HCT116 (cell line): ENCODE results near the gene CDC42EP3. TPM values are rescaled to one million over a fixed set of nuclear protein-coding genes. Genes with fewer than 3 reads are reported as not detected.

Experiments
- ATAC-seq: fragments of 200-7000 bp; cut with Tn5 transposase; 2 replicates; pipeline ENCODE4 v1.9.1; 2020; ENCODE audit warnings: mild to moderate bottlenecking, moderate library complexity
- BruUV-seq: library from RNA; stranded (reverse); fragments of 400-500 nt; replicated peaks from 2 replicates; lab custom pipeline; 2021; lab: Mats Ljungman, UMichigan
- CTCF ChIA-PET: fragments of 300-600 bp; sonication (Branson Sonifier 250); formaldehyde crosslinking; loops from one replicate; lab custom pipeline; 2021; ENCODE audit warnings: antibody characterized with exemption; lab: Charles Lee
- POLR2A ChIA-PET: fragments of 300-600, 350-600 bp; sonication (Branson Sonifier 250); formaldehyde crosslinking; loops from one replicate; lab custom pipeline; 2021; ENCODE audit warnings: antibody characterized with exemption; lab: Charles Lee
- RAD21 ChIA-PET, 2 experiments: fragments of 300-600 bp; sonication (Branson Sonifier 250); formaldehyde crosslinking; loops; one replicate each; lab custom pipeline; 2023; ENCODE audit warnings: low total read pairs in 2 of 2; ENCODE audit not compliant: uncharacterized antibody in 2 of 2, unreplicated experiment in 2 of 2, low non-redundant PET in 1 of 2; lab: Charles Lee
- DNase-seq: peaks from one replicate; pipeline ENCODE4 v3.0.0-alpha.2; 2010; ENCODE audit warnings: low read depth, low spot score
- H2AFZ ChIP-seq: fragments of 200-600 bp; shearing (Covaris generic), sonication (generic); 2 replicates; pipeline ENCODE4 v1.6.1; 2017; ENCODE audit warnings: low read depth, mixed run types, mixed read lengths, antibody characterized with exemption, low read length; ENCODE audit not compliant: poor library complexity, severe bottlenecking
- H3K27ac ChIP-seq: 2 replicates; pipeline ENCODE4 v1.5.1; 2012; ENCODE audit warnings: low read depth, low read length
- H3K27me3 ChIP-seq: fragments of 200-600 bp; sonication (generic); 2 replicates; pipeline ENCODE4 v1.6.1; 2016; ENCODE audit warnings: mixed run types, low read length, mixed read lengths; ENCODE audit not compliant: insufficient read depth
- H3K36me3 ChIP-seq, 2 experiments: fragments of 200-500 bp in 1 of 2; fragments of 200-600 bp in 1 of 2; sonication (Bioruptor generic) in 1 of 2; sonication (generic) in 1 of 2; 2 replicates each; pipeline versions ENCODE4 v1.5.1 to v1.6.1; 2014 to 2016; ENCODE audit warnings: low read length in 2 of 2, inconsistent platforms in 1 of 2, mixed read lengths in 1 of 2, mixed run types in 1 of 2; ENCODE audit not compliant: insufficient read depth in 2 of 2, control insufficient read depth in 1 of 2
- H3K4me1 ChIP-seq, 2 experiments: fragments of 200-600 bp in 1 of 2; sonication (generic) in 1 of 2; 2 replicates each; pipeline versions ENCODE4 v1.5.1 to v1.6.1; 2012 to 2017; ENCODE audit warnings: low read length in 2 of 2, inconsistent platforms in 1 of 2, mild to moderate bottlenecking in 1 of 2, mixed read lengths in 1 of 2, mixed run types in 1 of 2, moderate library complexity in 1 of 2; ENCODE audit not compliant: insufficient read depth in 2 of 2, control insufficient read depth in 1 of 2
- H3K4me2 ChIP-seq: fragments of 200-600 bp; sonication (generic); 2 replicates; pipeline ENCODE4 v1.6.1; 2017; ENCODE audit warnings: mixed run types, low read length, mixed read lengths
- H3K4me3 ChIP-seq, 2 experiments: fragments of 200-600 bp in 1 of 2; sonication (generic) in 1 of 2; replicated peaks in 1 of 2; 2 replicates each; pipeline ENCODE4 v1.5.1; 2011 to 2016; ENCODE audit warnings: low read length in 2 of 2, control low read depth in 1 of 2, low read depth in 1 of 2, mild to moderate bottlenecking in 1 of 2, mixed read lengths in 1 of 2, mixed run types in 1 of 2
- H3K79me2 ChIP-seq: fragments of 200-600 bp; sonication (generic); 2 replicates; pipeline ENCODE4 v1.6.1; 2017; ENCODE audit warnings: mild to moderate bottlenecking, mixed run types, low read length, moderate library complexity, mixed read lengths; ENCODE audit not compliant: insufficient read depth
- H3K9ac ChIP-seq: fragments of 200-600 bp; sonication (generic); 2 replicates; pipeline ENCODE4 v1.6.1; 2016; ENCODE audit warnings: low read length, mixed read lengths
- H3K9me2 ChIP-seq: fragments of 200-600 bp; sonication (generic), shearing (Covaris generic); 2 replicates; pipeline ENCODE4 v1.6.1; 2017; ENCODE audit warnings: mixed run types, mild to moderate bottlenecking, moderate library complexity; ENCODE audit not compliant: insufficient read depth
- H3K9me3 ChIP-seq, 2 experiments: fragments of 200-500 bp in 1 of 2; fragments of 200-600 bp in 1 of 2; sonication (Bioruptor generic) in 1 of 2; sonication (generic) in 1 of 2; 2 replicates each; pipeline ENCODE4 v1.6.1; 2014 to 2017; ENCODE audit warnings: low read length in 2 of 2, mixed read lengths in 2 of 2, inconsistent platforms in 1 of 2, low read depth in 1 of 2, mild to moderate bottlenecking in 1 of 2, mixed run types in 1 of 2, moderate library complexity in 1 of 2; ENCODE audit not compliant: control insufficient read depth in 1 of 2, insufficient read depth in 1 of 2
- H4K20me1 ChIP-seq: fragments of 200-600 bp; sonication (generic), shearing (Covaris generic); 2 replicates; pipeline ENCODE4 v1.6.1; 2017; ENCODE audit warnings: mixed run types, mild to moderate bottlenecking, moderate library complexity; ENCODE audit not compliant: insufficient read depth
- CEBPB ChIP-seq: IDR thresholded peaks from 2 replicates; pipeline ENCODE4 v1.6.1; 2012; ENCODE audit warnings: low read depth
- EGR1 ChIP-seq: IDR thresholded peaks from 2 replicates; pipeline ENCODE4 v1.6.1; 2012; ENCODE audit warnings: low read depth
- ELF1 ChIP-seq: IDR thresholded peaks from 2 replicates; pipeline ENCODE4 v1.6.1; 2012; ENCODE audit warnings: low read depth, borderline replicate concordance
- EZH2 ChIP-seq: fragments of 200-600 bp; sonication (generic); IDR thresholded peaks from 2 replicates; pipeline ENCODE4 v1.6.1; 2017; ENCODE audit warnings: antibody characterized with exemption, mixed run types
- POLR2A ChIP-seq: IDR thresholded peaks from 2 replicates; pipeline ENCODE4 v1.7.0; 2011; ENCODE audit warnings: borderline replicate concordance; ENCODE audit not compliant: insufficient read depth, insufficient read length; ENCODE audit errors: extremely low read depth
- POLR2AphosphoS5 ChIP-seq: IDR thresholded peaks from 2 replicates; pipeline ENCODE4 v1.6.1; 2011; ENCODE audit warnings: mild to moderate bottlenecking, low read depth, low read length, moderate library complexity
- SIN3A ChIP-seq: IDR thresholded peaks from 2 replicates; pipeline ENCODE4 v1.6.1; 2012; ENCODE audit warnings: low read depth
- SP1 ChIP-seq: IDR thresholded peaks from 2 replicates; pipeline ENCODE4 v1.6.1; 2012; ENCODE audit warnings: low read depth
- TCF7L2 ChIP-seq: IDR thresholded peaks from 2 replicates; pipeline ENCODE4 v1.7.0; 2011; ENCODE audit warnings: borderline replicate concordance, inconsistent platforms; ENCODE audit not compliant: insufficient read depth, insufficient read length; ENCODE audit errors: extremely low read depth
- YY1 ChIP-seq: IDR thresholded peaks from 2 replicates; pipeline ENCODE4 v1.6.1; 2011; ENCODE audit warnings: low read length, low read depth, moderate library complexity, mild to moderate bottlenecking; ENCODE audit not compliant: insufficient replicate concordance; ENCODE audit errors: extremely low read depth
- ZFX ChIP-seq: fragments of 450-650 bp; IDR thresholded peaks from 2 replicates; pipeline ENCODE4 v1.6.1; 2017
- ZNF274 ChIP-seq: fragments of 200-500 bp; sonication (Bioruptor generic); IDR thresholded peaks from 2 replicates; pipeline ENCODE4 v1.6.1; 2014; ENCODE audit warnings: mild to moderate bottlenecking, low read depth, low read length, inconsistent platforms
- intact Hi-C: fragments of 100-400 bp; cut with micrococcal nuclease; formaldehyde crosslinking; loops from 2 replicates; pipeline ENCODE4 v1.10.0; 2022
- total RNA-seq: library from RNA; stranded (reverse); gene quantifications from one replicate; pipeline ENCODE4 v1.2.1, GENCODE V29; 2021; ENCODE audit not compliant: unreplicated experiment
- TF ChIP-seq, protein P1 (sequence below): IDR thresholded peaks from 2 replicates; pipeline ENCODE4 v1.6.1; 2012
- TF ChIP-seq, protein P2 (sequence below): IDR thresholded peaks from 2 replicates; pipeline ENCODE4 v1.6.1; 2011; ENCODE audit warnings: mild to moderate bottlenecking, low read length, moderate library complexity; ENCODE audit not compliant: insufficient replicate concordance; ENCODE audit errors: extremely low read depth

Gene CDC42EP3
- total RNA-seq, 1 experiment from 2014 or later = 38.2 TPM

DNA sequence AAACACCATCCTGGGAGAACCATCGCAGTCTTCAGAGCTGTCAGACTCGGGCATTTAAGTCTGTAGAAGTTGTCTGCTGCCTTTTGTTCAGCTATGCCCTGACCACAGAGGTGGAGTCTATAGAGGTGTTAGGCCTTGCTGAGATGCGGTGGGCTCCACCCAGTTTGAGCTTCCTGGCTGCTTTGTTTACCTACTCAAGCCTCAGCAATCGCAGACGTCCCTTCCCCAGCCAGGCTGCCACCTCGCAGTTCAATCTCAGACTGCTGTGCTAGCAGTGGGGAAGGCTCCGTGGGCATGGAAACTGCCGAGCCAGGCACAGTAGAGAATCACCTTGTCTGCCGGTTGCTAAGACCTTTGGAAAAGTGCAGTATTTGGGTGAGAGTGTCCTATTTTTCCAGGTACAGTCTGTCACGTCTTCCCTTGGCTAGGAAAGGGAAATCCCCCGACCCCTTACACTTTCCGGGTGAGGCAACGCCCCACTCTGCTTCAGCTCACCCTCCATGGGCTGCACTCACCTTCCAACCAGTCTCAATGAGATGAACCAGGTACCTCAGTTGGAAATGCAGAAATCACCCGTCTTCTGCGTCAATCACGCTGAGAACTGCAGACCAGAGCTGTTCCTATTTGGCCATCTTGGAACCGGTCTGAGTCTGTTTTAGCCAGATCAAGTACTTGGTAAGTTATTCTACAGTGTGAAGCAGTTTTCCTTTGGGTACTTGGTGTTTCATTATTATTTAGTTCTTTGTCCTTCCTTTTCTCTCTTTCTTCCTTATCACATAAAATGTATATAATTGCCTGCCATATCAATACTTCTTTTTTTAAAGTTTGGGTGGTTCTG, 71.5 kb downstream of the CDC42EP3 start:
- no TSS peak for BruUV-seq
- ChIA-PET RAD21 (no interaction called here), CTCF (no interaction called here)

More for the DNA sequence above, 71.5 kb downstream of the CDC42EP3 start:
- no peak overlapping the region for H3K4me2 ChIP-seq
- H3K27me3 ChIP-seq = no peaks in the 10 kb centered on the region
- ATAC-seq = no peak
- no peak for DNase-seq
- no peaks in the 10 kb centered on the region for H4K20me1 ChIP-seq
- no peak overlapping the region for H3K9ac ChIP-seq
- no peaks in the 10 kb centered on the region for H3K36me3 ChIP-seq
- H3K79me2 ChIP-seq = no peaks in the 10 kb centered on the region
- no peaks in the 10 kb centered on the region for H3K9me3 ChIP-seq
- no peak overlapping the region for H3K27ac ChIP-seq
- TF ChIP-seq, protein P1, sequence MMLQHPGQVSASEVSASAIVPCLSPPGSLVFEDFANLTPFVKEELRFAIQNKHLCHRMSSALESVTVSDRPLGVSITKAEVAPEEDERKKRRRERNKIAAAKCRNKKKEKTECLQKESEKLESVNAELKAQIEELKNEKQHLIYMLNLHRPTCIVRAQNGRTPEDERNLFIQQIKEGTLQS = no peak
- TF ChIP-seq YY1 = no peak
- no peak for TF ChIP-seq POLR2AphosphoS5
- TF ChIP-seq EGR1 = no peak
- TF ChIP-seq CEBPB = no peak
- TF ChIP-seq ELF1 = no peak
- no peak for TF ChIP-seq SP1
- no peak for TF ChIP-seq TCF7L2
- TF ChIP-seq, protein P2, sequence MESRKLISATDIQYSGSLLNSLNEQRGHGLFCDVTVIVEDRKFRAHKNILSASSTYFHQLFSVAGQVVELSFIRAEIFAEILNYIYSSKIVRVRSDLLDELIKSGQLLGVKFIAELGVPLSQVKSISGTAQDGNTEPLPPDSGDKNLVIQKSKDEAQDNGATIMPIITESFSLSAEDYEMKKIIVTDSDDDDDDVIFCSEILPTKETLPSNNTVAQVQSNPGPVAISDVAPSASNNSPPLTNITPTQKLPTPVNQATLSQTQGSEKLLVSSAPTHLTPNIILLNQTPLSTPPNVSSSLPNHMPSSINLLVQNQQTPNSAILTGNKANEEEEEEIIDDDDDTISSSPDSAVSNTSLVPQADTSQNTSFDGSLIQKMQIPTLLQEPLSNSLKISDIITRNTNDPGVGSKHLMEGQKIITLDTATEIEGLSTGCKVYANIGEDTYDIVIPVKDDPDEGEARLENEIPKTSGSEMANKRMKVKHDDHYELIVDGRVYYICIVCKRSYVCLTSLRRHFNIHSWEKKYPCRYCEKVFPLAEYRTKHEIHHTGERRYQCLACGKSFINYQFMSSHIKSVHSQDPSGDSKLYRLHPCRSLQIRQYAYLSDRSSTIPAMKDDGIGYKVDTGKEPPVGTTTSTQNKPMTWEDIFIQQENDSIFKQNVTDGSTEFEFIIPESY = no peak
- TF ChIP-seq SIN3A = no peak
- no peak for TF ChIP-seq ZFX
- TF ChIP-seq ZNF274 = no peak
- no peak for TF ChIP-seq POLR2A
- TF ChIP-seq EZH2 = no peak
- H2AFZ ChIP-seq = no peak overlapping the region
- intact Hi-C loops = no loop called here
- no peak overlapping the region for H3K4me3 ChIP-seq
- H3K4me1 ChIP-seq = peaks cover 0 to 3% of the 10 kb centered on the region in 2 experiments; a peak in 1 of 4 replicates
- H3K9me2 ChIP-seq = no peaks in the 10 kb centered on the region
- POLR2A ChIA-PET = no interaction called here
